Measurements from ENCODE around the gene ZYX.
"Not testable (repeated sequence)": the region's sequence is repeated elsewhere in the genome, so short reads cannot be mapped to it uniquely, and the experiment has no call there.

Gene ZYX

GRCh38 chr7:143385891-143386781, 5.0 kb downstream of the ZYX start:
- no peaks in the 10 kb centered on the region for H3K9me3 Mint-ChIP-seq
- H3K27ac Mint-ChIP-seq: no peak overlapping the region
- intact Hi-C loops (cut with micrococcal nuclease): no loop called here
- peaks cover 44% of the 10 kb centered on the region for H3K4me1 Mint-ChIP-seq (ENCODE audit: low read depth)
- H3K4me3 Mint-ChIP-seq: no peak overlapping the region
- H3K36me3 Mint-ChIP-seq (ENCODE audit: low read depth): no peaks in the 10 kb centered on the region
- no peaks in the 10 kb centered on the region for H3K27me3 Mint-ChIP-seq

GRCh38 chr7:143387156-143387975, 6.2 kb downstream of the ZYX start:
- peak overlapping the region; percentile 20 for H3K27ac Mint-ChIP-seq
- intact Hi-C loops (cut with micrococcal nuclease): no loop called here
- no peaks in the 10 kb centered on the region for H3K36me3 Mint-ChIP-seq (ENCODE audit: low read depth)
- no peak overlapping the region for H3K4me3 Mint-ChIP-seq
- H3K27me3 Mint-ChIP-seq: no peaks in the 10 kb centered on the region
- H3K4me1 Mint-ChIP-seq (ENCODE audit: low read depth): peaks cover 54% of the 10 kb centered on the region
- H3K9me3 Mint-ChIP-seq: no peaks in the 10 kb centered on the region

GRCh38 chr7:143388051-143388450, 6.9 kb downstream of the ZYX start:
- H3K27me3 Mint-ChIP-seq: no peaks in the 10 kb centered on the region
- H3K4me3 Mint-ChIP-seq: no peak overlapping the region
- H3K36me3 Mint-ChIP-seq (ENCODE audit: low read depth): no peaks in the 10 kb centered on the region

GRCh38 chr7:143388491-143389101, 7.5 kb downstream of the ZYX start:
- Mint-ChIP-seq H3K4me1 (ENCODE audit: low read depth) (peaks cover 54% of the 10 kb centered on the region), H3K27ac (peak overlapping the region; percentile 20), H3K4me3 (no peak overlapping the region), H3K36me3 (ENCODE audit: low read depth) (no peaks in the 10 kb centered on the region), H3K27me3 (no peaks in the 10 kb centered on the region), H3K9me3 (no peaks in the 10 kb centered on the region)
- intact Hi-C loops (cut with micrococcal nuclease): no loop called here

More at GRCh38 chr7:143388051-143388450, 6.9 kb downstream of the ZYX start:
- peaks cover 52% of the 10 kb centered on the region for H3K4me1 Mint-ChIP-seq (ENCODE audit: low read depth)
- intact Hi-C loops (cut with micrococcal nuclease): no loop called here
- H3K27ac Mint-ChIP-seq: peak overlapping the region; percentile 20
- no peaks in the 10 kb centered on the region for H3K9me3 Mint-ChIP-seq

GRCh38 chr7:143389316-143390103, 8.4 kb downstream of the ZYX start:
- intact Hi-C loops (cut with micrococcal nuclease): no loop called here

GRCh38 chr7:143390104-143390772, 9.1 kb downstream of the ZYX start:
- H3K27ac Mint-ChIP-seq: peak overlapping the region; percentile 12
- H3K9me3 Mint-ChIP-seq: no peaks in the 10 kb centered on the region
- H3K27me3 Mint-ChIP-seq: no peaks in the 10 kb centered on the region
- H3K36me3 Mint-ChIP-seq (ENCODE audit: low read depth): no peaks in the 10 kb centered on the region
- H3K4me1 Mint-ChIP-seq (ENCODE audit: low read depth): peaks cover 66% of the 10 kb centered on the region
- intact Hi-C loops (cut with micrococcal nuclease): no loop called here
- H3K4me3 Mint-ChIP-seq: no peak overlapping the region

More at GRCh38 chr7:143389316-143390103, 8.4 kb downstream of the ZYX start:
- no peaks in the 10 kb centered on the region for H3K36me3 Mint-ChIP-seq (ENCODE audit: low read depth)
- H3K27me3 Mint-ChIP-seq: no peaks in the 10 kb centered on the region
- no peak overlapping the region for H3K4me3 Mint-ChIP-seq
- H3K4me1 Mint-ChIP-seq (ENCODE audit: low read depth): peaks cover 59% of the 10 kb centered on the region
- peak overlapping the region; percentile 12 for H3K27ac Mint-ChIP-seq
- no peaks in the 10 kb centered on the region for H3K9me3 Mint-ChIP-seq

- Mint-ChIP-seq H3K27ac (no peak overlapping the region), H3K36me3 (ENCODE audit: low read depth) (no peaks in the 10 kb centered on the region), H3K4me1 (ENCODE audit: low read depth) (peaks cover 72% of the 10 kb centered on the region), H3K4me3 (no peak overlapping the region), H3K27me3 (no peaks in the 10 kb centered on the region), H3K9me3 (no peaks in the 10 kb centered on the region)
- intact Hi-C loops (cut with micrococcal nuclease): no loop called here
Observed at GRCh38 chr7:143390773-143391317, 9.7 kb downstream of the ZYX start.

- no peaks in the 10 kb centered on the region for H3K27me3 Mint-ChIP-seq
- no peak overlapping the region for H3K4me3 Mint-ChIP-seq
- peaks cover 73% of the 10 kb centered on the region for H3K4me1 Mint-ChIP-seq (ENCODE audit: low read depth)
- H3K27ac Mint-ChIP-seq: no peak overlapping the region
- H3K9me3 Mint-ChIP-seq: no peaks in the 10 kb centered on the region
- H3K36me3 Mint-ChIP-seq (ENCODE audit: low read depth): no peaks in the 10 kb centered on the region
- intact Hi-C loops (cut with micrococcal nuclease): no loop called here
Observed at GRCh38 chr7:143391462-143392404, 10.6 kb downstream of the ZYX start.

- H3K36me3 Mint-ChIP-seq (ENCODE audit: low read depth); intact Hi-C loops (cut with micrococcal nuclease); H3K27me3 Mint-ChIP-seq; H3K9me3 Mint-ChIP-seq; H3K4me3 Mint-ChIP-seq: not testable (repeated sequence)
- Mint-ChIP-seq H3K4me1 (ENCODE audit: low read depth) (peaks cover 73% of the 10 kb centered on the region), H3K27ac (peak overlapping the region; percentile 44)
Observed at GRCh38 chr7:143392427-143392826, 11.3 kb downstream of the ZYX start.

- intact Hi-C loops (cut with micrococcal nuclease): no loop called here
Observed at GRCh38 chr7:143392875-143393266, 11.7 kb downstream of the ZYX start.

GRCh38 chr7:143393267-143394041, 12.3 kb downstream of the ZYX start:
- H3K9me3 Mint-ChIP-seq: no peaks in the 10 kb centered on the region
- intact Hi-C loops (cut with micrococcal nuclease): no loop called here
- no peaks in the 10 kb centered on the region for H3K27me3 Mint-ChIP-seq
- peak overlapping the region; percentile 44 for H3K27ac Mint-ChIP-seq
- H3K4me3 Mint-ChIP-seq: no peak overlapping the region
- H3K4me1 Mint-ChIP-seq (ENCODE audit: low read depth): peaks cover 64% of the 10 kb centered on the region
- no peaks in the 10 kb centered on the region for H3K36me3 Mint-ChIP-seq (ENCODE audit: low read depth)

More at GRCh38 chr7:143392875-143393266, 11.7 kb downstream of the ZYX start:
- Mint-ChIP-seq H3K27me3 (no peaks in the 10 kb centered on the region), H3K4me1 (ENCODE audit: low read depth) (peaks cover 70% of the 10 kb centered on the region), H3K4me3 (no peak overlapping the region), H3K36me3 (ENCODE audit: low read depth) (no peaks in the 10 kb centered on the region), H3K27ac (peak overlapping the region; percentile 44), H3K9me3 (no peaks in the 10 kb centered on the region)
